ENCODE data around the gene GGA1. TPM values are rescaled to one million over a fixed set of nuclear protein-coding genes. Genes with fewer than 3 reads are reported as not detected.

Gene GGA1
- polyA plus RNA-seq, 1 experiment, result 34.6 TPM

DNA sequence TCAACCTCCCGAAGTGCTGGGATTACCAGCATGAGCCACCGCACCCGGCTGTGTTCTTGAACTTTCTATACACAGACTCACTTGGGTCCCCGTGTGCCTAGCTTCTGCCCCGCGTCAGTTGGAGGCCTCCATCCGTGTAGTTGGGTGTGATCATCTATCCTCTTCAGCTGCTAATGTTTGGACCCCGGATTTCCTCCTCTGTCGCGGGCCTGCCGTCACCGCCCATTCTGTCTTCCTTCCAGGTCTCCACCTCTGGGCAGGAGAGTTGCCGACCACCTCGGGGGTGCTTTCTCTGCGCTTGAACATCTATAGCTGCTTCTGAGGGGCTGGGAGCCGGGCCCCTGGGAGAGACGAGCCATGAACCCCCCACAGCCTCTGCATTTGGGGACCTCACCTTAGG is 42.8 kb upstream of the GGA1 start:
- TF ChIP-seq, protein P1, sequence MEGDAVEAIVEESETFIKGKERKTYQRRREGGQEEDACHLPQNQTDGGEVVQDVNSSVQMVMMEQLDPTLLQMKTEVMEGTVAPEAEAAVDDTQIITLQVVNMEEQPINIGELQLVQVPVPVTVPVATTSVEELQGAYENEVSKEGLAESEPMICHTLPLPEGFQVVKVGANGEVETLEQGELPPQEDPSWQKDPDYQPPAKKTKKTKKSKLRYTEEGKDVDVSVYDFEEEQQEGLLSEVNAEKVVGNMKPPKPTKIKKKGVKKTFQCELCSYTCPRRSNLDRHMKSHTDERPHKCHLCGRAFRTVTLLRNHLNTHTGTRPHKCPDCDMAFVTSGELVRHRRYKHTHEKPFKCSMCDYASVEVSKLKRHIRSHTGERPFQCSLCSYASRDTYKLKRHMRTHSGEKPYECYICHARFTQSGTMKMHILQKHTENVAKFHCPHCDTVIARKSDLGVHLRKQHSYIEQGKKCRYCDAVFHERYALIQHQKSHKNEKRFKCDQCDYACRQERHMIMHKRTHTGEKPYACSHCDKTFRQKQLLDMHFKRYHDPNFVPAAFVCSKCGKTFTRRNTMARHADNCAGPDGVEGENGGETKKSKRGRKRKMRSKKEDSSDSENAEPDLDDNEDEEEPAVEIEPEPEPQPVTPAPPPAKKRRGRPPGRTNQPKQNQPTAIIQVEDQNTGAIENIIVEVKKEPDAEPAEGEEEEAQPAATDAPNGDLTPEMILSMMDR (IDR thresholded peaks at IDR 0.05; ENCODE audit: insufficient read depth, low read depth, low read length), result no peak
- DNase-seq (ENCODE audit: low read depth), result no peak
- POLR2A ChIA-PET, result no interaction called here
- Histone ChIP-seq H3K4me3 (ENCODE audit: low read depth, low read length) (no peak overlapping the region), H3K36me3 (ENCODE audit: control insufficient read depth, insufficient read depth, low read length) (peaks cover 52% of the 10 kb centered on the region), H3K27me3 (ENCODE audit: control insufficient read depth, insufficient read depth, low read length) (no peaks in the 10 kb centered on the region)
- CTCF ChIA-PET, result interaction anchor here (0.6 to 22.0 kb wide), 8 partner anchors 9 to 242 kb away, joined by 3 to 551 read pairs (median 21); partner anchors contain the start of genes GGA1 and LGALS2

DNA sequence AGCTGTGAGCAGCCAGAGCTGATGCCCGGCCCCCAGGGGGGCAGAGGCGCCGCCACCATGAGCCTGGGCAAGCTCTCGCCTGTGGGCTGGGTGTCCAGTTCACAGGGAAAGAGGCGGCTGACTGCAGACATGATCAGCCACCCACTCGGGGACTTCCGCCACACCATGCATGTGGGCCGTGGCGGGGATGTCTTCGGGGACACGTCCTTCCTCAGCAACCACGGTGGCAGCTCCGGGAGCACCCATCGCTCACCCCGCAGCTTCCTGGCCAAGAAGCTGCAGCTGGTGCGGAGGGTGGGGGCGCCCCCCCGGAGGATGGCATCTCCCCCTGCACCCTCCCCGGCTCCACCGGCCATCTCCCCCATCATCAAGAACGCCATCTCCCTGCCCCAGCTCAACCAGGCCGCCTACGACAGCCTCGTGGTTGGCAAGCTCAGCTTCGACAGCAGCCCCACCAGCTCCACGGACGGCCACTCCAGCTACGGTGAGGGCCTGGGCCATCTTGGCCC is 42.3 kb upstream of the GGA1 start:
- Histone ChIP-seq H3K36me3 (ENCODE audit: control insufficient read depth, insufficient read depth, low read length) (peaks cover 54% of the 10 kb centered on the region), H3K27me3 (ENCODE audit: control insufficient read depth, insufficient read depth, low read length) (no peaks in the 10 kb centered on the region), H3K4me3 (ENCODE audit: low read depth, low read length) (no peak overlapping the region)
- TF ChIP-seq, protein P1 (IDR thresholded peaks at IDR 0.05; ENCODE audit: insufficient read depth, low read depth, low read length), result no peak
- ChIA-PET CTCF (interaction anchor here (0.6 to 22.0 kb wide), 13 partner anchors 9 to 243 kb away, joined by 3 to 551 read pairs (median 6); partner anchors contain the start of gene GGA1), POLR2A (no interaction called here)
- no peak for DNase-seq (ENCODE audit: low read depth)

DNA sequence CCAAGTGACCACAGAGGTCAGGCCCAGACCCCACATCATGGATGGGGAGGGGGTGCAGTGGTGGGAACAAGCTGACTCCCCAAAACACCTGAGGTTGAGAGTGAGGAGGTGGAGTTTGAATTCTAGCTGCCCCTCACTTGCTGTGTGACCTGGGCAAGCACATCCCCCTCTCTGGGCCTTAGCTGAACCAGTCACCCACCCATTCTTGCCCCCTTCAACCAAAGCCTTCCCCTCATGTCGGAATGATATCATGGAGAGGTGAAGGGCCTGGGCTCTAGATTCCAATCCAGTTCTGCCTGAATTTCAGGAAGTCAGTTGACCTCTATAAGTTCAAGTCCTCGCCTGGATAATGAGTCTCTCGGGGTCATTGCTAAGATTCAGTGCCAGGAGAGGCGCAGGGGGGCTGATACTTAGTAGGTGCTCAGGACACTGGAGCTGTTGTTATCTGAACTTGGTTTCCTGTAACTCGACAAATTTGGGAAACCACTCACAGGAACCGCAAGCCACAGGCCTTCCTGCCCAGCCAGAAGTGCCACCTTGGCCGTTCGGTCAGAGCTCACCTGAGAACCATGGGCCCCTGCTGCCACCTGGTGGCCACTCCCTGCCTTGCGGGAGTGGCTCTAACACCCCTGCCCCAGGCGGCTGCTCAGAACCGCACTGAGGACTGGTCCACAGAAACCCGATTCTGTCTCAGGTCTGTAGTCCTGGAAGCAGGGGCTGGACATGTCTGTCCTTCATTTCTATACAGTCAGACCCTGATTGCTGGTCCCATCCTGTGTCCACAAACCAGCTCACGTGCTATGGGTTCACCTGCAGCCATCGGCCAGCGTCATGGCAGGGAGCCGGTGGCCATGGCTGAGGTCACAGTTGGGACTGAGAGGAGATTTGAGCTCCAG is 41.5 kb upstream of the GGA1 start:
- DNase-seq (ENCODE audit: low read depth), result no peak
- ChIA-PET POLR2A (no interaction called here), CTCF (interaction anchor here (0.6 to 22.0 kb wide), 16 partner anchors 8 to 914 kb away, joined by 3 to 551 read pairs (median 4); partner anchors contain the start of gene GGA1)
- Histone ChIP-seq H3K4me3 (ENCODE audit: low read depth, low read length) (no peak overlapping the region), H3K27me3 (ENCODE audit: control insufficient read depth, insufficient read depth, low read length) (no peaks in the 10 kb centered on the region), H3K36me3 (ENCODE audit: control insufficient read depth, insufficient read depth, low read length) (peaks cover 50% of the 10 kb centered on the region)
- TF ChIP-seq, protein P1 (IDR thresholded peaks at IDR 0.05; ENCODE audit: insufficient read depth, low read depth, low read length), result peak; percentile 91

DNA sequence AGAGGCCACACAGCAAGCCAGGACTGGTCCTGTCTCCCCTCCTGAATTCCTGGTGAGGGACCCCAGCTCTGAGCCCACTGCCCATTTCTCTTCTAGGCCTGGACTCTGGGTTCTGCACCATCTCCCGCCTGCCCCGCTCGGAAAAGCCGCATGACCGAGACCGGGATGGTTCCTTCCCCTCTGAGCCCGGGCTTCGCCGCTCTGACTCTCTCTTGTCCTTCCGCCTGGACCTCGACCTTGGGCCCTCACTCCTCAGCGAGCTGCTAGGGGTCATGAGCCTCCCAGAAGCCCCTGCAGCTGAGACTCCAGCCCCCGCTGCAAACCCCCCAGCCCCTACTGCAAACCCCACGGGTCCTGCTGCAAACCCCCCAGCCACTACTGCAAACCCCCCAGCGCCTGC is 40.6 kb upstream of the GGA1 start:
- no peak overlapping the region for H3K4me3 ChIP-seq (ENCODE audit: low read depth, low read length)
- no peak for DNase-seq (ENCODE audit: low read depth)
- POLR2A ChIA-PET, result no interaction called here
- H3K27me3 ChIP-seq (ENCODE audit: control insufficient read depth, insufficient read depth, low read length), result no peaks in the 10 kb centered on the region
- TF ChIP-seq, protein P1 (IDR thresholded peaks at IDR 0.05; ENCODE audit: insufficient read depth, low read depth, low read length), result no peak
- CTCF ChIA-PET, result interaction anchor here (0.6 to 22.0 kb wide), 7 partner anchors 8 to 913 kb away, joined by 3 to 551 read pairs (median 23); partner anchors contain the start of gene GGA1
- peaks cover 48% of the 10 kb centered on the region for H3K36me3 ChIP-seq (ENCODE audit: control insufficient read depth, insufficient read depth, low read length)

DNA sequence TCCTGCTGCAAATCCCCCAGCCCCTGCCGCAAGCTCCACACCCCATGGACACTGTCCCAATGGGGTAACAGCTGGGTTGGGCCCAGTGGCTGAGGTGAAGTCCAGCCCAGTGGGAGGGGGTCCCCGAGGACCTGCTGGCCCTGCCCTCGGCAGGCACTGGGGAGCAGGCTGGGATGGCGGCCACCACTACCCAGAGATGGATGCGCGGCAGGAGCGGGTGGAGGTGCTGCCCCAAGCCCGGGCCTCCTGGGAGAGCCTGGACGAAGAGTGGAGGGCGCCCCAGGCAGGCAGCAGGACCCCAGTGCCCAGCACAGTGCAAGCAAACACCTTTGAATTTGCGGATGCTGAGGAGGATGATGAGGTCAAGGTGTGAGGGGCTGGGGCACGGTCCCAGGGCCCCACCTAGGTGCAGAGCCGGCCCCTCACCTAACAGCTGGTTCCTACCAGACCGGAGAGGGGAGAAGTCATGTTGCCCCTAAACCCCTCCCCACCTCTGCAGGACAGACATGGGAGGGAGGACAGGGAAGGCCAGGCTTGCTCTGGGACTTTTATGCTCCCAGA is 40.1 kb upstream of the GGA1 start:
- Histone ChIP-seq H3K36me3 (ENCODE audit: control insufficient read depth, insufficient read depth, low read length) (peaks cover 48% of the 10 kb centered on the region), H3K27me3 (ENCODE audit: control insufficient read depth, insufficient read depth, low read length) (no peaks in the 10 kb centered on the region), H3K4me3 (ENCODE audit: low read depth, low read length) (no peak overlapping the region)
- TF ChIP-seq, protein P1 (IDR thresholded peaks at IDR 0.05; ENCODE audit: insufficient read depth, low read depth, low read length), result no peak
- POLR2A ChIA-PET, result no interaction called here
- no peak for DNase-seq (ENCODE audit: low read depth)
- CTCF ChIA-PET, result interaction anchor here (3.6 to 22.0 kb wide), 4 partner anchors 21 to 39 kb away, joined by 23 to 551 read pairs (median 30); partner anchors contain the start of gene GGA1

Data from BJ (cell line).